ENCODE results near the gene ZNF430. TPM values are rescaled to one million over a fixed set of nuclear protein-coding genes. Genes with fewer than 3 reads are reported as not detected.

The ZNF430 gene
- total RNA-seq, 1 experiment from 2014 or later = 6.4 TPM

DNA sequence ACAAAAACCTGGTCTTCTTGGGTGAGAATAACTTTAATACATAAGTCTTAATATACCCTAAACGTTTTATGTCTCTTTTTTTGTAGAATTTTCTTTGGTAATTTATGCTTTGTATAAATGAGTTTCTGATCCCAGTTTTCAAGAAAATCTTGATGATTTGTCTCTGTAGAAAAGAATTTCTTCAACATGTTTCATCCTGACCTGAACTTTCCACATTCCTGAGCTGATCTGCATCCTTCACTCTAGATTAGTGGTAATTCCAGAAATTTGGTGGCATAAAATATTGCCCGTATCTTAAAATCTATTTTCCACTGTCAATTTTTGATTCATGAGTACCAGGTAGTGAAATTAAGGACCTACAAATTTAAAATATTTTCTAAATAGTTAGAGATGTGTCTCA is 77.8 kb downstream of the ZNF430 start:
- intact Hi-C loops (cut with micrococcal nuclease; ENCODE audit: unreplicated experiment) (no loop called here), in situ Hi-C loops (cut with HindIII; ENCODE audit: low pct_unique_long_range_greater_than_20kb, low sequenced_read_pairs) (no loop called here)
- ChIA-PET POLR2A (no interaction called here), CTCF (no interaction called here)
- Histone ChIP-seq H3K9me3 (ENCODE audit: control insufficient read depth, insufficient read depth, low read depth, low read length) (no peaks in the 10 kb centered on the region), H3K27me3 (ENCODE audit: control insufficient read depth, insufficient read depth, low read length) (no peaks in the 10 kb centered on the region), H3K4me1 (ENCODE audit: control insufficient read depth, insufficient read depth, low read length) (no peaks in the 10 kb centered on the region), H3K36me3 (ENCODE audit: control insufficient read depth, insufficient read depth, low read length) (no peaks in the 10 kb centered on the region), H3K27ac (ENCODE audit: low read length) (no peak overlapping the region), H3K4me3 (ENCODE audit: low read depth in 2 of 2, low read length in 2 of 2) (no peak overlapping the region)
- TF ChIP-seq, protein P1, sequence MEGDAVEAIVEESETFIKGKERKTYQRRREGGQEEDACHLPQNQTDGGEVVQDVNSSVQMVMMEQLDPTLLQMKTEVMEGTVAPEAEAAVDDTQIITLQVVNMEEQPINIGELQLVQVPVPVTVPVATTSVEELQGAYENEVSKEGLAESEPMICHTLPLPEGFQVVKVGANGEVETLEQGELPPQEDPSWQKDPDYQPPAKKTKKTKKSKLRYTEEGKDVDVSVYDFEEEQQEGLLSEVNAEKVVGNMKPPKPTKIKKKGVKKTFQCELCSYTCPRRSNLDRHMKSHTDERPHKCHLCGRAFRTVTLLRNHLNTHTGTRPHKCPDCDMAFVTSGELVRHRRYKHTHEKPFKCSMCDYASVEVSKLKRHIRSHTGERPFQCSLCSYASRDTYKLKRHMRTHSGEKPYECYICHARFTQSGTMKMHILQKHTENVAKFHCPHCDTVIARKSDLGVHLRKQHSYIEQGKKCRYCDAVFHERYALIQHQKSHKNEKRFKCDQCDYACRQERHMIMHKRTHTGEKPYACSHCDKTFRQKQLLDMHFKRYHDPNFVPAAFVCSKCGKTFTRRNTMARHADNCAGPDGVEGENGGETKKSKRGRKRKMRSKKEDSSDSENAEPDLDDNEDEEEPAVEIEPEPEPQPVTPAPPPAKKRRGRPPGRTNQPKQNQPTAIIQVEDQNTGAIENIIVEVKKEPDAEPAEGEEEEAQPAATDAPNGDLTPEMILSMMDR (IDR thresholded peaks at IDR 0.05) = no peak
- TF ChIP-seq SIN3A (IDR thresholded peaks at IDR 0.05; ENCODE audit: borderline replicate concordance, insufficient read depth, low read depth, low read length) (no peak), TCF7L2 (IDR thresholded peaks at IDR 0.05; ENCODE audit: low read depth, low read length) (no peak), REST (IDR thresholded peaks at IDR 0.05; ENCODE audit: insufficient read depth in 1 of 2, low read depth in 2 of 2, low read length in 1 of 2) (no peak), POLR2AphosphoS5 (IDR thresholded peaks at IDR 0.05; ENCODE audit: low read depth, low read length) (no peak)
- DNase-seq (ENCODE audit: low read depth, low spot score) (no peak), ATAC-seq (no peak)
- BruUV-seq (replicated peaks) = no TSS peak

DNA sequence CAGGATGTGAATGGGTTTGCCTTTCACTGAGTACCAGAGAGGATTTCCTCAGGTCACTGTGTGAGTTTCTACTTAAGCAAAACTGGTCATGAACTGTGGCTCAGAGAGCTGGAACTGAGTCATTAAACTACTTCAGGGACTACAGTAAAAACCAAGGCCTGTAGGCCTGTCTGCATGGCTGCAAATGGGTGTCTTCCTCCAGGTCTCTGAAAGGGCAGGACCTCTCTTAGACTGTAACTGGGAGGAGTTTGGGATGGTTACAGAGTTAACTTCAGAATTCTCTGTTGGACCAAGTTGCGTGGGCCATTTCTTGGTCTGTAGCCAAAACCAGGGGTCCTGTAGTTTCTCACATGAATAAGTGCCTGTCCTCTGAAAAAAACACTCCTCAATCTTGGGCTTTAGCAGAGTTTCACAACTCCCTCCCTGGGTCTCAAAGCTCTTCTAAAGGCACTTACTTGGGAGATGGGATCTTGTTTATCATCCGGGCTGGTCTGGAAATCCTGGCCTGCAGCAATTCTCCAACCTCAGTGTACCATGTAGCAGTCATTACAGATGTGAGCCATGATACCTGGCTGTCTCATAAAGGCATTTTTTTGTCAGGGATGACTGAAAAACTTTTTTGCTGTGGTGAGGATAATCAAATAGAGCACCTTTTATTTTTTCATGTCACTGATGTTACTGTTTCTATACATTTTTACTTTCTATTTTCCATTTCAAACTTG is 81.2 kb downstream of the ZNF430 start:
- Histone ChIP-seq H3K36me3 (ENCODE audit: control insufficient read depth, insufficient read depth, low read length) (no peaks in the 10 kb centered on the region), H3K27me3 (ENCODE audit: control insufficient read depth, insufficient read depth, low read length) (no peaks in the 10 kb centered on the region), H3K4me1 (ENCODE audit: control insufficient read depth, insufficient read depth, low read length) (no peaks in the 10 kb centered on the region), H3K9me3 (ENCODE audit: control insufficient read depth, insufficient read depth, low read depth, low read length) (no peaks in the 10 kb centered on the region), H3K4me3 (ENCODE audit: low read depth in 2 of 2, low read length in 2 of 2) (no peak overlapping the region), H3K27ac (ENCODE audit: low read length) (no peak overlapping the region)
- intact Hi-C loops (cut with micrococcal nuclease; ENCODE audit: unreplicated experiment) (no loop called here), in situ Hi-C loops (cut with HindIII; ENCODE audit: low pct_unique_long_range_greater_than_20kb, low sequenced_read_pairs) (no loop called here)
- ChIA-PET CTCF (no interaction called here), POLR2A (no interaction called here)
- no TSS peak for BruUV-seq (replicated peaks)
- DNase-seq (ENCODE audit: low read depth, low spot score) = no peak
- TF ChIP-seq, protein P1 (IDR thresholded peaks at IDR 0.05) = no peak
- TF ChIP-seq TCF7L2 (IDR thresholded peaks at IDR 0.05; ENCODE audit: low read depth, low read length) = no peak
- no peak for TF ChIP-seq POLR2AphosphoS5 (IDR thresholded peaks at IDR 0.05; ENCODE audit: low read depth, low read length)
- no peak for TF ChIP-seq REST (IDR thresholded peaks at IDR 0.05; ENCODE audit: insufficient read depth in 1 of 2, low read depth in 2 of 2, low read length in 1 of 2)
- no peak for TF ChIP-seq SIN3A (IDR thresholded peaks at IDR 0.05; ENCODE audit: borderline replicate concordance, insufficient read depth, low read depth, low read length)
- ATAC-seq = no peak

Measured in Panc1 (cell line).